Progenitor cell of endocrine pancreas (in vitro differentiated cells): ENCODE data around the gene TMEM218. TPM values are rescaled to one million over a fixed set of nuclear protein-coding genes. Genes with fewer than 3 reads are reported as not detected.

Experiments used
- DNase-seq: peaks from one replicate; pipeline ENCODE4 v3.0.0; 2021; ENCODE audit warnings: low spot score; ENCODE audit not compliant: unreplicated experiment
- H3K27ac Mint-ChIP-seq: 2 replicates; pipeline ENCODE4 v1.8.0; 2021; ENCODE audit warnings: mild to moderate bottlenecking, moderate library complexity, mixed read lengths
- H3K27me3 Mint-ChIP-seq: 2 replicates; pipeline ENCODE4 v1.8.0; 2021; ENCODE audit warnings: mixed read lengths
- H3K36me3 Mint-ChIP-seq: 2 replicates; pipeline ENCODE4 v1.8.0; 2022; ENCODE audit warnings: mixed read lengths; ENCODE audit not compliant: insufficient read depth
- H3K4me1 Mint-ChIP-seq: 2 replicates; pipeline ENCODE4 v1.8.0; 2021; ENCODE audit warnings: low read depth, mixed read lengths
- H3K4me3 Mint-ChIP-seq: 2 replicates; pipeline ENCODE4 v1.8.0; 2021; ENCODE audit warnings: low read depth, mild to moderate bottlenecking, moderate library complexity, mixed read lengths
- H3K9me3 Mint-ChIP-seq: 2 replicates; pipeline ENCODE4 v1.8.0; 2021; ENCODE audit warnings: low read depth, mixed read lengths
- CTCF ChIP-seq: fragments of 200-600 bp; sonication (generic); IDR thresholded peaks from one replicate; pipeline ENCODE4 v1.5.0; 2021; ENCODE audit warnings: antibody characterized with exemption, mild to moderate bottlenecking; ENCODE audit not compliant: unreplicated experiment
- total RNA-seq: library from RNA; stranded (reverse); gene quantifications from 2 replicates; pipeline ENCODE4 v1.2.1, GENCODE V29; 2021

Gene TMEM218
- total RNA-seq, 1 donor from 2014 or later = 18.1 TPM

DNA sequence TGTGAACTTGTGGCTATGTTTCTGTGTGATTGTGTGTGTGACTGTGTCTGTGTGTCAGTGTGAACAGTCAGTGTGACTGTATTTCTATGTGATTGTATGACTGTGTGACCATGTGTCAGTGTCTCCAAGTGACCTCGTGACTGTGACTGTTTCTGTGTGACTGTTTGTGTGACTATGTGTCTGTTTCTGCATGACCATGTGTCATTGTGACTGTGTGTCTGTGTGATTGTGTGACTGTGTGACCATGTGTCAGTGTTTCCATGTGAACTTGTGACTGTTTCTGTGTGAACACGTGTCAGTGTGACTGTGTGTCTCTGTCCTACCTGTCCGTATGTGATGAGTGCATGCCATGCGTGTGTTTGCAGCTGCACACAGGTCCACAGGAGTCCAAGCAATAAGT, 44.3 kb upstream of the TMEM218 start:
- H3K4me1 Mint-ChIP-seq = peaks cover 14% of the 10 kb centered on the region
- no peak for TF ChIP-seq CTCF
- H3K4me3 Mint-ChIP-seq = no peak overlapping the region
- peak overlapping the region; percentile 4 for H3K27ac Mint-ChIP-seq
- H3K36me3 Mint-ChIP-seq = no peaks in the 10 kb centered on the region
- no peaks in the 10 kb centered on the region for H3K9me3 Mint-ChIP-seq
- DNase-seq = no peak
- H3K27me3 Mint-ChIP-seq = peaks cover 7% of the 10 kb centered on the region

GRCh38 chr11:125155100-125155444, 43.6 kb upstream of the TMEM218 start:
- peaks cover 14% of the 10 kb centered on the region for H3K4me1 Mint-ChIP-seq
- no peaks in the 10 kb centered on the region for H3K9me3 Mint-ChIP-seq
- H3K4me3 Mint-ChIP-seq = no peak overlapping the region
- no peak overlapping the region for H3K27ac Mint-ChIP-seq
- no peak for TF ChIP-seq CTCF
- no peak for DNase-seq
- no peaks in the 10 kb centered on the region for H3K36me3 Mint-ChIP-seq
- H3K27me3 Mint-ChIP-seq = peaks cover 7% of the 10 kb centered on the region

- Mint-ChIP-seq H3K27me3 (peaks cover 7% of the 10 kb centered on the region), H3K27ac (no peak overlapping the region), H3K4me1 (peaks cover 14% of the 10 kb centered on the region)
These were observed 43.1 kb upstream of the TMEM218 start for GRCh38 chr11:125154378-125155099.

GRCh38 chr11:125153837-125154236, 42.4 kb upstream of the TMEM218 start:
- no peak overlapping the region for H3K4me3 Mint-ChIP-seq
- no peaks in the 10 kb centered on the region for H3K9me3 Mint-ChIP-seq
- no peak overlapping the region for H3K27ac Mint-ChIP-seq

More at GRCh38 chr11:125154378-125155099, 43.1 kb upstream of the TMEM218 start:
- DNase-seq = no peak
- TF ChIP-seq CTCF = no peak
- H3K36me3 Mint-ChIP-seq = no peaks in the 10 kb centered on the region
- no peaks in the 10 kb centered on the region for H3K9me3 Mint-ChIP-seq
- H3K4me3 Mint-ChIP-seq = no peak overlapping the region

DNA sequence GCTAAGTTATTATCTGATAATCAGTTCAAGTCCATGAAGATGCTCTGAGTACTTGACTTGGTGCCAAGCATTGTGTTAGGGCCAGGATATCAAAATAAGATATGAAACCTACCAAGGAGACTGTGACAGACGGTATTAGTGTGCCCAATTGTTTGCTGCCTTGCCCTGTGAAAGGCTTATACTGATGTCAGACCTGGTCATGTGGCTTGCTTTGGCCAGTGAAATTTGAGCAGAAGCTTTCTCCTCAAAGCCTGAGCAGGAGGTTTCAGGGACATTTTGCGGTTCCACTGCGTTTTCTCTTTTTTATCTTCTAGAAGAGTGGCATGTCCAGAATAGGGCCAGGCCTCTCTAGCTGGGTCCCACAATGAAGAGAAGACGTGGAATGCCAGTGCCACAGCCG, 37.3 kb upstream of the TMEM218 start:
- Mint-ChIP-seq H3K4me3 (no peak overlapping the region), H3K9me3 (no peaks in the 10 kb centered on the region), H3K27me3 (peaks cover 9% of the 10 kb centered on the region), H3K36me3 (no peaks in the 10 kb centered on the region), H3K27ac (no peak overlapping the region), H3K4me1 (peaks cover 3% of the 10 kb centered on the region)
- TF ChIP-seq CTCF = no peak
- no peak for DNase-seq

More at GRCh38 chr11:125153837-125154236, 42.4 kb upstream of the TMEM218 start:
- H3K27me3 Mint-ChIP-seq = peaks cover 7% of the 10 kb centered on the region
- H3K36me3 Mint-ChIP-seq = no peaks in the 10 kb centered on the region
- DNase-seq = no peak
- peaks cover 14% of the 10 kb centered on the region for H3K4me1 Mint-ChIP-seq
- TF ChIP-seq CTCF = no peak
